Measurements from ENCODE around the gene GBE1.
A peak's percentile ranks its signal among the peaks of the same experiment; 100 is the strongest.
"Not testable (repeated sequence)": the region's sequence is repeated elsewhere in the genome, so short reads cannot be mapped to it uniquely, and the experiment has no call there.

The GBE1 gene

DNA sequence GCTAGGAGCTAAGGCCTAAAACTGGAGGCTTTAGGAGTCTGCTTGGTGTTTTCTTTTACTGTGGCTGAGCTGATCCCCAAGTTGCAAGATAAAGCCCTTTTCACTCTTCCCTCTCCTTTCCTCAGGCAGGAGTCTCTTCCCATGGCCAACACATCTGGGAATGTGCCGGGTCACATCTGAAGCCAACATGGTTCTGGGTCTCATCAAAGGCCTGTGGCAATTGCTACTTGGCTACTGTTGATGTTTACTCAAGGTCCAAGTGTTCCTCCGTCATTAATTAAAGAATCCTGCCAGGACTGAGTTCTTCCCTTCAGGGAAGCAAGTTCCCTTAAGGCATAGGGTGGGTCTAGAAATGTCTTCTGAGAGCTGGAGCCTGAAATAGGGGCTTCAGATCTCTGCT, 230.2 kb downstream of the GBE1 start:
- DNase-seq (ENCODE audit: low spot score) = no peak

DNA sequence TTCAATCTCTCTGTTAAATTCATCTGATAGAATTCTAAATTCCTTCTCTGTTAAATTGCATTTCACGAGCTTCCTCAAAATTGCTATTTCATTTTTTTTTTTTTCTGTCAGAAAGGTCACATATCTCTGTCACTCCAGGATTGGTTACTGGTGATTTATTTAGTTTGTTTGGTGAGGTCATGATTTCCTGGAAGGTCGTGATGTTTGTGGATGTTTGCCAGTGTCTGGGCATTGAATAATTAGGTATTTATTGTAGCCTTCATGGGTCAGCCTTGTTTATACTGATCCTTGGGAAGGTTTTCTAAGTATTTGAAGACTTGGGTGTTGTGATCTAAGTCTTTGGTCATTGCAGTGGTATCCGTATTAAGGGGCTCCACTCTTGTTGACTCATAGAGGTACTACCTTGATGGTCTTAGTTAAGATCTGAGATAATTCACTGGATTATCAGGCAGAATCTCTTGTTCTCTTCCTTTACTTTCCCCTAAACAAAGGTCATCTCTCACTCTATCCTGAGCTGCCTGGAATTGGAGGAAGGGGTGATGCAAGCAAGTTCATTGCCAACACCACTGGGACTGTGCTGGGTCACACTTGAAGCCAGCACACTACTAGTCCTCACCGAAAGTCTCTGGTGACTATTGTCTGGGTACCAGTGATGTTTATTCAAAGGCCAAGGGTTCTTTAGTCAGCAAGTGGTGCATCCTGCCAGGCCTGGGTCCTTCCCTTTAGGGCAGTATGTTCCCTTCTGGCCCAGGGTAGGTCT, 231.1 kb downstream of the GBE1 start:
- DNase-seq (ENCODE audit: low spot score) = no peak

DNA sequence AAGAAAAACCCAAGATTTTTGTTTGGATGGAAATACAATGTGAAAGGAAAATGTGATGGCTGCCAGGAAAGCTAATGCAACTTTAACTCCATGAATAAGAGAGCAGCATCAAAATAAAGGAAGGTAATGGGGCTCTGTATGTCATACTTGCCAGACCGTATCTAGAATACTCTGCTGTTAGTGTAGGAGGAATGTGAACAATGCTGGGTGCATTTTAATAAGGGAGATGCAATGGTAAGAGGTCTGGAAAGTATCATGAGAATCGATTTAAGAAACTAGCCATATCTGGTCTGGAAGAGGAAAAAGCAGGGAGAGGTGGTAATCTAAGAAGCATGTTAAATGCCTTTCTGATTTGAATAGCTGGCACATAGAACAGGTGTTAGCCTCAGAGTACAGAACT, 239.6 kb downstream of the GBE1 start:
- no peak for DNase-seq (ENCODE audit: low spot score)

DNA sequence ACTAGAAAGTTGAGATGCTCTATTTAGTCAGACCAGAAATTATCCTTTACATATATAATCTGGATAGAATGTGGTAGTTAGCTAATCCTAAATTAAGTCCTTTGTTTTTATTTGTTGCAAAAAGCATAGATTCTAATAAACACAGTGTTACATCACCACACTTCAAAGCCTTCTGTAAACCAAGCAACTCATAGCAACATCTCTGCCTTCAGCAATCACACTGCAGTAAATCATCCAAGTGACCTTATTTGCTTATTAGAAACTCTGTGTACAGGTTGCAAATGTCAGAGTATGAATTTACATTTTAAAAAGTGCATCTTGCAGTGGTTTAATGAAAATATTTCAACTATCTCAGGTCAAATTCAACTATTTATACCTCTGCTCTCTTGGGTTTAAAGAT, 242.5 kb downstream of the GBE1 start:
- DNase-seq (ENCODE audit: low spot score) = no peak

DNA sequence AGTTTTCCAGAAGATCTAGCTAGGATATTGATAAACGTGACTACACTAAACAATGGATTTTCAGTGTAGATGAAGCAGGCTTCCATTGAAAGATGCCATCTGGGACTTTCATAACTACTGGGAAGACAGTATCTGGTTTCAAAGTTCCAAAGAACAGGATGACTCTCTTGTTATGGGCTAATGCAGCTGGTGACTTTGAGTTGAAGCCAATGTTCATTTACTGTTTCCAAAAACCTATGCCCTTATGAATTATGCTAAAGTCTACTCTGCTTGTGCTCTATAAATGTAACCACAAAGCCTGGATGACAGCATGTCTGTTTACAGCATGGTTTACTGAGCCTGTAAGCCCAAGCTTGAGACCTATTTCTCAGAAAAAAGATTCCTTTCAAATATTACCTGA, 245.4 kb downstream of the GBE1 start:
- no peak for DNase-seq (ENCODE audit: low spot score)

DNA sequence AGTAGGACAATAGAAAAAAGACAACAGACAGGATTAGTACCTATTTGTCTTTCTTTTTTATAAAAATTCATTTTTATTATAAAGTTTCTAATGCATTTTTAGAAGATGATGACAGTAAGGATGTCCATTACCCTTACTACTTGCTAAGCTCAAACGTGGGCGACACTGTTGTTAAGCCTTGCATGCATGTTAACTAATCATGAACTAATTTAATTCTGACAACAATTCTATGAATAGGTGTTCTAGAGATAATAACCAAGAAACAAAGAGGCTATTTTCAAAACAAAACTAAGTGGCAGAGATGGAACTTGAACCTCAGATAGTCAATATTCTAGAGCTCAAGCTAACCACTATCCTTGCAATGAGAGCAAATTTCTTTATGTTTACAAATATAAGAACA, 247.9 kb downstream of the GBE1 start:
- no peak for DNase-seq (ENCODE audit: low spot score)

DNA sequence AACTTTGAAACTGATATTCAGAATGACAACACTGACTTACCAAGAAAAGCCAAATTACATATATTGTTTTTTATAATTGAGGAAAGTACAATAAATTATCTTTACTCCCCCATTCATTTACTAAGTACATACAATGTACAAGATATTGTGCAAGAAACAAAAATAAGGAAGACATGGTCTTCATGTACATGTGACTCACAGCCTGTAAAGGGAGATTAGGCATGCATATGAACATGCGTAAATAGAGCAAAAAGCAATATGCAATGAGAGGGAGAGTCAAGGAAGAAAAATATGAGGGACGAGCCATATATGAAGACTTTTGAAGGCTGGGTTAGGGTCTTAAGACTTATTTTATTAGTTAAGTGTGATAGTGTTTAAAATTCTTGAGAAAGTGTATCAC, 258.4 kb downstream of the GBE1 start:
- DNase-seq (ENCODE audit: low spot score) = no peak

DNA sequence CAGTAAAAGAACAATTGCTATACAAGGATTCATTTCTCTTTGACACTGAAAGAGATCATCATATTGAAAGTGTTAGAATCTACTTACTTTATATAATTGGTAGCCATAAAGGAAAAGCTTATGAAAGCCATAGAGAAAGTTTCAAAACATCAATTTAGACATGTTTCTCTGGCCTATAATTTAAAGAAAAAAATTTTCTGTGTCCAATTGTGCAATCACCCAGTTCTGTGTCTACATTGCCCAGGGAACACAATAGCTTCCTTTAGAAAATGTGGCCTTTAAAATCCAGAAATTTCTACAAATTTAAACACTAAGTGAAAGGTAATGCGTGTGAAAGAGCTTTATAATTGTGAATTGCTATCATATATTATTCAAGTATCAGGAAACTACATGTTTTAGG, 259.2 kb downstream of the GBE1 start:
- no peak for DNase-seq (ENCODE audit: low spot score)

DNA sequence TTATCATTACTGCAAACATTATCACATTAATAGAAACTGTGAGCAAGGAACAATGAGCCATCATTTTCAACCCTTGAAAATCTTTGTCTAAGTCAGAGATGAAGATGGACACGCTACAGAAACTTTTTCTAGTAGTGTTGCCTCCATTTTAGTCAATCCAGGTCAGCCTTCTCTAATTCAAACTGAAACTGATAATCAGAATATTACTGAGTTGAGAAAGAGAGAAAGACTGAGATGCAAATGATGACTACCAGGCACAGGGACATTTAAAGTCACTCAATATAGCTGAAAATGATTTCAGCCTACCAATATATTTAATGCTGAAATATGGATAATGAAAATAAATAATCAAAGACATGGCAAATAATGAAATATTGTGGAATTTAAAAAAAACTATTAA, 261.4 kb downstream of the GBE1 start:
- DNase-seq (ENCODE audit: low spot score) = no peak

DNA sequence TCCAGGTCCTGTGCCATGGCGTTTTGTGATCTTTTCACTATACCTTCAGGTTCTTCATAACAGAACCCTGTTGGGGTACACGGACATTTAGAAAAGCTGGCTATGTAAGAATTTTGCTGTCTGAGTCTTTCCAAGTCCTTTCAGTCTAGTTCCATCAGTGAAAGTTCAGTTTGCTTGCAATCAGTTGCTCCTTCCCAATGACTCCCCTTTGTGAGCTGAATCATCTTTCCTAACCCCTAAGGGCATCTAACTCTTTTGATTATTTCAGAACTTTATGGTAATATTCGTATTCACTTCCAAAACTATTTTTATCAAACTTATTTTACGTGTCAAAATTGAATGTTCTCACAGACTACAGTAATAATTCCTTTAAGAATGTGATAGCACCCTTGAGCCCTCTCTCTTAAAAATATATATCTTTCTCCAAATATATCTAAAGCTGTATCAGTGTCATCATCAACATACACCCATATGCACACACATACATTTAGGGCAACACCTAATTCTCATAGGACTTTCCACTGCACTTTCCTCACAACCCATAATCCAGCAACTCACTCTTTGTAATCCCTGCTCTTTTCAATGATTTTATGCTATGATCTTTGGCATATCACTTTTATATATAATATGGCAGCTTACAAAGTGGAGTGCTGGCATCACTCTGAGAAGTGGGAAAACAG, 263.7 kb downstream of the GBE1 start:
- no peak for DNase-seq (ENCODE audit: low spot score)

DNA sequence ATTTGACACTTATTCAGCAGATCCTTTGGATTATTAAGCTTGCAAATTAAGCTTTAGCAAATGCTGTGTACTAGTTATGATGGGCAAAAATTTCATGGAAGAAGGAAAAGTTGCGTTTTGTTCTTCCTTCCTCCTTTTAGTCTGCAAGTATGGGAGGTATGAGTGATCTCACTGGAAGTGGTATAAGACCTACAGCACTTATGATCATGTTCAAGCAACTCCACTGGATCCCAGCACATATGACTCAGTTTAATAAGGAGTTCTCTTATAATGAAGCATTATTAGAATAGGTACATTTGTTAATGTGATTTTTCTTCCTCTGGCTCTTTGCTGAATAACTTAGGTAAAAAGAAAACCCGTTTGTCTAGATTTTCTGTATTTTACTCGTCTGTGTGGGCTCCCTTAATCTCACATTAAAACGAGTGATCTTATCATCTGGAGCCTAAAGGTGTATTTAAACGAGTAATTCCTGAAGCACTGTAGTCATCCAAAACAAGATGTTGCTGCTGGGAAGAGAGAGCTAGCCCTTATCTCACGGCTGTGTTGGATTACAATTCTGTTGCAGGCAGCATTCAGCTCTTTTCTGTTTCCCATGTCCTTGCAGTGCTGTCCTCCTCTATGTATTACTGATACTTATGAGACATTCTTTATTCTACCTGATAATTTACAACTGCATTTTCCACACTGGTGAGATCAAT, 264.9 kb downstream of the GBE1 start:
- no peak for DNase-seq (ENCODE audit: low spot score)

DNA sequence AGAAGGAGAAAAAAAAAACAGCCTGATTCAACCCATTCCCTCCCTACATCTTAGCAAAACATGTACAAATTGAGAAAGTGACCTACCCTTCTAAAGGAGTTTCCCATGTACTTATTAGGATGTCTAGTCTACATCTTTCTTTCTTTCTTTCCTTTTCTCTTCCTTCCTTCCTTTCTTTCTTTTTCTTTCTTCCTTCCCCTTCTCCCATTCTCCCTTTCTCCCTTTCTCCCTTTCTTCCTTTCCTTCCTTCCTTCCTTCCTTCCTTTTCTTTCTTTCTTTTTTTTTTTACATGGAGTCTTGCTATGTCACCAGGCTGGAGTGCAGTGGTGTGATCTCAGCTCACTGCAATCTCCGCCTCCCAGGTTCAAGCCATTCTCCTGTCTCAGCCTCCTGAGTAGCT, 269.0 kb downstream of the GBE1 start:
- DNase-seq (ENCODE audit: low spot score) = not testable (repeated sequence)

DNA sequence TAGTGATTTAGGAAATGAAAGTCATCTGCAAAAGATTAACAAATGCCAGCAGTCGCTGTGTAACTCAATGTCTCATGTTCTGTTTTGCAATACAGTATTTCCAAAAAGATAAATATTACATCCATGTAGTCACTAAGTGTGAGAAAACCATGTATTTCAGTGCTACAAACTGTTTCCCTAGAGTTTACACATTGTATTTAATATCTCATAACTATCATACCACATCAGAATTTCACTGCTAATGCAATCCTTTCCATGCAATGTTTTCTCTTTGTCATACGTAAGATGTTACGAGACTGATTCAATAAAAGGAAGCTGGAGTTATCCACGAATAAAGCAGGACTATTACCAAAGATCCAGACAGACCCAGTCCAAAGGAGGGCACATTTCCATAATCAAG, 269.4 kb downstream of the GBE1 start:
- no peak for DNase-seq (ENCODE audit: low spot score)

DNA sequence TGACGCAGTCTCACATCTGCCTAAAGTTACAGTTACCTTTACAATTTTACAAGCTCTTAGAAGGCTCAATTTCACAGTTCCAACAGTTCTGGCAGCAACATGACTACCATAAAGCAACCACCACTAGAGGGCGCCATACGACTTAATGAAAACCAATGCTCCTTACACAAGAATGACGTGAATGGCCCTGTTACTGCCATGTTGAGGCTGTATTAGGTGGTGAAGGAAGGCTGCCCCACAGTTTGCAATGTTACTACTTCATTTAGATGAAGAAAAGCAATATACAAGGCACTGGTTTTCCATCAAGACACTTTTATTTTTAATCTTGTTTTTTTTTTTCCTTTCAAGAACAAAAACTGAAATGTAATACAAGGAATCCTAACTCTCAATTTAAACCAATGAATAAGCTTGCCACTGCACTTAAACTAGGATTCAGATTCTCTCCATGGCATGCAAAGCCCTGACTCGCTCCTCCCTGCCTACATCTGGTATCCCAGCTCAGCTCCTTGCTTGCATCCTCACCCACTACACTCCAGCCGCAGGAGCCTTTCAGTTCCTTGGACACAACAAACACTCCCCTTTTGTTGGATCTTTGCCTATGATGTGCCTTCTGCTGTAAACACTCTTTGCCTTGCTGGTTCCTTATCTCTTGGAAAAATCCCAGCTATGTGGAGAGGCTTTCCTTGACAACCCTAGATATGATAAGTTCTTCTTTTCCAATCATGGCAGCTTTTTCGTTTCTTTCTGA, 270.7 kb downstream of the GBE1 start:
- peak; percentile 85 for DNase-seq (ENCODE audit: low spot score)

DNA sequence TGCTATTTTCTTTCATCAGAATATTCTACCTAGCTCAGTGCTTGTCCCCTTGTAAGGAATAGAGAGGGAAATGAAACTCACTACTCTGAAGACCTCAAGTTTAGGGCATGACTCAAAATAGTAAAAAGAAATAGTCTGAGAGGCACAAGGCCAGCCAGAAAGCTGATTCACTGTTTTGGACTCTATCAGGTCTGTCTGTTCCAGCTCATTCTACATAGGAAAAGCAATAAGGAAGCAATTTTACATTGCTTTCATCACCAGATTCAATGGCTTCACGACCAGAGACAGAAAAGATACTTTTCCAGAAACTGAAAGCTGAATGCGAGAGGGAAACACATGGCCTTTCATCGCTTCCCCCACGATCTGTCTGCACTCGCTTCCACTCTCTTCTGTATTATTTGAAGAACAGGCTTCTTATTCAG, 276.0 kb downstream of the GBE1 start:
- DNase-seq (ENCODE audit: low spot score) = no peak

DNA sequence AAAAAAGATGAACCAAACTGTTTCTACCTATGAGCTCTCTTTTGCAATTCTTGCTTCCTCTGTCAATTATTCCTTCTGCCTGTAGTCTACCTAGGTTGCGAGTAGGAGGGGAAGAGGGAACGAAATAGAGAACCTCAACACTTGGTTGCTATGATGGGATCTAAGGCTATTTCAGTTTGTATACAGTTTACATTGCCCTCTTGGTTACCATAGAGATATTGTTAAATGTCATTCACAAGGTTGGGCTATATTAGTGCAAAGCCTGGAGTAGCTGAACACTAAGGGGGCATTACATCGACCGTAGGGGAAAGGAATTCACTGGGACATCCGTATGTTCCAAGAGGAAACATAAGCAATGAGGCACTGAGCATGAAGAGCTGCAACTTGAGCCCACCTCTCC, 276.9 kb downstream of the GBE1 start:
- DNase-seq (ENCODE audit: low spot score) = no peak

DNA sequence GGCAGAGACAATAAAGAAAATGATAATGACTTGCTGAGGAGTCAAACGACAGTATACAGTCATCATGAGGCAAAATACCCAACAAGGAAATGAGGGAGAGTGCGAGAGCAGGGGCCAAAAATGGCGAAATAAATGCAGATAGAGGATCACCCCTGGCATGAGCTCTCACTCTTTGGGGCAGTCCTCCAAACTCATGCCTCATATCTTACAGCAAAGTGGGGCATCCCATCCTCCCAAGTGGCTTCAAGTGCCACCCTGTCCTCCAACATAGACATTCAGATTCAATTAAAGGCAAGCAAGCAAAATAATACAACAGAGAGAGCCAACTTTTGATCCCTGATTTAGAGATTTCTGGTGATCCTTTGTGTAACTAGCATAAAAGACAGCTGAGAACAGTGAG, 278.4 kb downstream of the GBE1 start:
- no peak for DNase-seq (ENCODE audit: low spot score)

DNA sequence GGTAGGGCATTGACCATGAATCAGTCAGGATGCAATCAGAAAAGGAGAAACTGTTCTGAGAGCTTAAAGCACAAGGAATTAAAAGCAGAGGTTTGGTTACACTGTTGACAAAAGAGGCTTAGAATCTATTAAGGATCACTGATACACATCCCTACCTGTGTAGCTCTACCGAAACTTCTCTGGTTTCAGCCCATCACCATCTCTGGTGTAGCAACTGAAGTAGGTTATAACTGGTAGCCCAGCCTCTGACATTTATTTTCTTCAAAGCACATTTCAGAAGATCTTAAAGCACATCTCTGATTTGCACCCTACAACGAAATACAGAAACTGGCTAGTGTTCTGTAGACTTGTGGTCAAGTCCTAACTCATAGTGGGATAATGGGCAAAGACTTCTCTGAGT, 283.7 kb downstream of the GBE1 start:
- DNase-seq (ENCODE audit: low spot score) = no peak

DNA sequence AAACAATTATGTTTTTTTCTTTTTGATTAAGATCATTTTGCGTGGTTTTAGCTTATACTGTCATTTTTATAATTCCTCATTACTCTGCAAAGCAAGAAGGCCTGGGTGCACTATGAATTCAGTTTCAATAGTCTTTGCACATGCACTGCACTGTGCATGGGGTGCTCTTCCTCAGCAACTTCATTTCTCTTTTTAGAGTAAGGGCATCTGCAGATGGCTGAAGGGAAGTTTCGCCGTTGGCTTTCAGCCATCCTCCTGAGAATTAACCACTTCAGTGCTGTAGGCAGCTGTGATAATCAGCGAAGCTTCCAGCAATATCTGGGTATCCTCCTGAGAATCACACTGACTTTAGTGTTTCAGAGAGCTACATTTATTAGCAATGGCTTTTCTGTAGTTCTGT, 284.8 kb downstream of the GBE1 start:
- no peak for DNase-seq (ENCODE audit: low spot score)

DNA sequence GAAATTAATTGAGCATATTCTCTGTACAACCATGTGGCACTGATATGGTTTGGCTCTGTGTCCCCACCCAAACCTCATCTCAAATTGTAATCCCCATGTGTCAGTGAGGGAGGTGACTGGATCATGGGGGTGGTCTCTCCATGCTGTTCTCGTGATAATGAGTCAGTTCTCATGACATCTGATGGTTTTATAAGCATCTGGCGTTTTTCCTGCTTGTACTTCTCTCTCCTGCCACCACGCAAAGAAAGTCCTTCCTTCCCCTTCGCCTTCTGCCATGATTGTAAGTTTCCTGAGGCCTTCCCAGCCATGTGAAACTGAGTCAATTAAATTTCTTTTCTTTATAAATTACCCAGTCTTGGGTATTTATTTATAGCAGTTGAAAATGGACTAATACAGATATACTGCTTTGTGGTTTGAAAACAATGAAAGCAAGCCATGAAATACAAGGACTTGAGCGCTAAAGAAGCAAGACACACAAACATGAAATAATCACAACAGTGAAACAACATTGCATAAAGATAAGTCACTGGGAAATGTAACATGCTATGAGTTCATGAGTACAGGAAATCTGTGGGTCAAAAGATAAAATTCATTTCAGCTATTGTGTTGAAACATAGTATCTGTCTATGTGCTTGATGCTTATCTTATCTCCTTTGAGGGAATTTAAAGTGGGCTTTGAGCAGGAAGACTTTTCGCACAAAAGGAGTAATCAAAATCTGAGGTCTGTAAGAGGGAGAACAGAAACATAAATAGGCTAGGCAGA, 288.7 kb downstream of the GBE1 start:
- no peak for DNase-seq (ENCODE audit: low spot score)

DNA sequence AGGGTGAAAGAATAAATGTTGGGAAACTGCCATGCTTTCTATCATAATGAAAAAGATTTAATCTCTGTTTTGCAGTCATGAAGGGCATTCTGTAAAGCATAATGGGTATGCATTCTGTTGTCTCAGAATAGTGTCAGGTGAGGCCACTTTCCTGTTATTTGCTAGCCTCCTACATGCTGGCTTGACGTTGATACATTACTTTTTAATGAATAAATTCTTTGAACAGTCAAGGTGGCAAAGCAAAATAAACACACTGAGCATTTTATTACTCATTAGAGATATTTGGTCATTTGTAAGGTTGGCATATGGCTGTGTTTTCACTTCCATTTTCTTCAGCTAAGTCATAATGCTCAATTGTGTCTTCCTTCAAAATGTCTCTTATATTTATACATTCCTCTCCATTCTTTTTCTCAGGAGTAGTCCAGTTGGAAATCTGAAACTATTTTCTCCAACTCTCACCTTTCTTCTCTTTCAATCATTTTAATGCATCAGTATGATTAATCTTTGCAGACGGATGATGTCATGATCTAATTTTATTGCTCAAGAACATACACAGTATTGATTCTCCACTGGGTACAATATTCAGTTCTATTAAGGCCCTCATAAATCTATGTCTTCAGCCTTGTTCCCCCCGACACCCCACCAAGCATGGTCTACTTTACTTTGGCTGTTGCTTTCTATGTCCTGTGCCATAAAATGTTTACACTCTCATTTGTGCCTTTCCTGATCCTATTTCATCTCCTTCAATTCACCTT, 290.7 kb downstream of the GBE1 start:
- no peak for DNase-seq (ENCODE audit: low spot score)

Measured in iPS-NIHi11 (cell line).